OCI-M1 (cell line): ENCODE data around the gene XPOT.

Experiments
- DNase-seq: peaks from one replicate; lab custom pipeline; 2025; lab: John Stamatoyannopoulos, UW

The XPOT gene

GRCh38 chr12:64469455-64470142 lies 65.4 kb downstream of the XPOT start:
- no peak for DNase-seq

GRCh38 chr12:64470495-64470894 lies 66.3 kb downstream of the XPOT start:
- no peak for DNase-seq

DNA sequence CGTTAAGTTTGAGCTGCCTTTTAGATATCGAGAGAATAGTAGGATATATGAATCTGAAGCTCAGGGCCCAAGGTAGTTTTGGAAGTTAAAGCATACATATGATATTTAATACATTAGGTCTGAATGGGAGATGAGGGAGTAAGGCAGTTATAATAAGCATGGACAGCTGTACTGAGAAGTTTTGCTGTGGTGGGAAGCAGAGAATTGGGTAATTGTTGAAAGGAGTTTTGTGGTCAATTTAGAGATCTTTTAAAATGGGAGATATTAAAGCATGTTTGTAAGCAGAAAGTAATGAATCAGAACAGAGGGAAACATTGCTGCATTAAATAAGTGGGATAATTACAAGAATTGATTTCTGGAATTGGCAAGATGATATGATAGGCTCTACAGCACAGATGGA lies 69.0 kb downstream of the XPOT start:
- DNase-seq, result no peak

DNA sequence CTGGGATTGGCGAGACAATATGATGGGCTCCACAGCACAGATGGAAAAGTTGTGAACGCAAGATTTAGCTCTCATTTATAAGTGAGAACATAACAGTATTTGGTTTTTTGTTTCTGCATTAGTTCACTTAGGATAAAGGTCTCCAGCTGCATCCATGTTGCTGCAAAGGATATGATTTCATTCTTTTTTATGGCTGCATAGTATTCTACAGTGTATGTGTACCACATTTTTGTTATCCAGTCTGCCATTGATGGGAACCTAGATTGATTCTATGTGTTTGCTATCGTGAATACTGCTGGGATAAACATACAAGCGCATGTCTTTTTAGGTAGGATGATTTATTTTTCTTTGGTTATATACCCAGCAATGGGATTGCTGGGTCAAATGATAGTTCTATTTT lies 71.3 kb downstream of the XPOT start:
- no peak for DNase-seq

GRCh38 chr12:64476844-64477243 lies 72.7 kb downstream of the XPOT start:
- no peak for DNase-seq

GRCh38 chr12:64478661-64479060 lies 74.5 kb downstream of the XPOT start:
- no peak for DNase-seq

DNA sequence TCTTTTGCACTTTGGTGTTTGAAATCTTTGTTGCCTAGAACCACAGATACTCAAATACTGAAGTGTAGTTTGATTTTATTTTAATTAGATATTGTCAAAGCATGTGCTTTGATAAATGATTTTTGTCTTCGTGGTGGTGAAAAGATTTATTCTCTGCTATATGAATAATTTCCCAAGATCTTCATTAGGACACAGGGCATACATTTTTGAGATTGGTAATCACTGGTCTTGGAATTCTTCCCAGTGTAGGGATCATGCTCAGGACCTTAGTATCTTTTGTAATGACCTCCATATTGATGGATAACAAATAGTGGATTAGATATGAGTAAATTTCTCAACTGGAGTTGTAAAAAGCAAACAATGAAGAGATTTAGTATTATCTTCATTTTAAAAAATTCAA lies 76.0 kb downstream of the XPOT start:
- no peak for DNase-seq

- DNase-seq, result no peak
Measured at GRCh38 chr12:64486657-64487056, 82.5 kb downstream of the XPOT start.

GRCh38 chr12:64491718-64492117 lies 87.5 kb downstream of the XPOT start:
- no peak for DNase-seq

GRCh38 chr12:64493513-64493912 lies 89.3 kb downstream of the XPOT start:
- no peak for DNase-seq

DNA sequence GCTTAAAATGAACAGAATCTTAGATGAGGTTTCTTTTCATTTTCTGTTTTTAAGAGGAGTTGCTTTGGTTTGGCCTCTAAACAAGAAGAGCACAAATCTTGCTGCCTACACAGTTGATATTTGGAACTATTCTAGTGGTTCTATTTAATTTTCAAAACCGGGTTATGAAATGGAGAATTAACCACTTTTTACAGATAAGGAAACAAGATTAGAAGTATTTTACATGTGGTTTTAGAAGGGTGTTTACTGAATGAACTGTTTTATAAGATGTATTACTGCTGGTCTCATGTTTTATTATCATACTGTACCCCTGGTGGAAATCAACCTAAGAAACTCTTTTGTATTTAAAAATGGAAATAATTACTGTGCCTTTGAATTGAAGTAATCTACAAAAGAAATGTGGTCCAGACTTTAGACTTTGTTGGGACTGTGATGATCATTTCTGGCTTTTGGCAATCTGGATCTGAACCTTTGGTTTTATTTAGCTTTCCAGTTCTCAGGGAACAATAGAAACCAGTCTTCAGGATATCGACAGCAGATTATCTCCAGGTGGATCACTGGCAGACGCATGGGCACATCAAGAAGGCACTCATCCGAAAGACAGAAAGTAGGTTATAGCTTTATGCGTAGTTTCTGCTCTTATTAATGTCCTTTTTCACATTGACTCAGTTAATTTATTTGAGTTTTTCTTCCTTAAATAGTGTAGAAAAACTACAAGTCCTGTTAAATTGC lies 91.0 kb downstream of the XPOT start:
- no peak for DNase-seq

DNA sequence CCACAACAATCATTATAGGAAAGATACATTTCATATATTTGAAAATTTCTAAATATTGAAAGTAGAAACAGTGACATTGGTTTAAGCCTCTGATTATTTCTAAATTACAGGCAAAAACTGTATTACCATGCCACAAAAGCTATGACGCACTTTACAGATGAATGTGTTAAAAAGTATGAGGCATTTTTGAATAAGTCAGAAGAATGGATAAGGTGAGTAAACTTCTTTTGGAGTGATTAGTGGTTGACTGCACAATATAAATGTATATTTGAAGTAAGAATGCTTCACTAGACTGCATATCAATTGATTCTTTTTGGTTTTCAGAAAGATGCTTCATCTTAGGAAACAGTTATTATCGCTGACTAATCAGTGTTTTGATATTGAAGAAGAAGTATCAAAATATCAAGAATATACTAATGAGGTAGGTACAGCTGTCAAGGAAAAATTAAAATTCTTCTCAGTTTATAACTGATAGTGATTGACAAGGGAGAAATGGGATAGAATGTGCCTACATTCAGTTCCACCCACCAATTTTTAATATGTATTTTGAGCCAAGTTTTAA lies 92.7 kb downstream of the XPOT start:
- no peak for DNase-seq

- DNase-seq, result no peak
Measured at GRCh38 chr12:64497484-64497883, 93.3 kb downstream of the XPOT start.

- DNase-seq, result no peak
Measured at GRCh38 chr12:64497903-64498302, 93.7 kb downstream of the XPOT start.

- no peak for DNase-seq
Measured at GRCh38 chr12:64500394-64500793, 96.2 kb downstream of the XPOT start.
